ENCODE data around the gene GPRIN2. TPM values are rescaled to one million over a fixed set of nuclear protein-coding genes. Genes with fewer than 3 reads are reported as not detected.
"Not testable (repeated sequence)": the region's sequence is repeated elsewhere in the genome, so short reads cannot be mapped to it uniquely, and the experiment has no call there.

GPRIN2 gene
- total RNA-seq, 6 experiments from 2014 or later: 0.19 to 0.84 (median 0.32) TPM

GRCh38 chr10:46570655-46571054, 14.2 kb upstream of the GPRIN2 start:
- ATAC-seq; H3K9me3 ChIP-seq; intact Hi-C loops (cut with DNase I); H3K36me3 ChIP-seq; H3K4me3 ChIP-seq; DNase-seq; H3K27me3 ChIP-seq; H3K4me1 ChIP-seq; H3K27ac ChIP-seq: not testable (repeated sequence)
- WGBS (ENCODE audit: insufficient coverage, low coverage, low lambda C conversion rate, missing lambda C conversion rate): no CpG with 5 or more reads among the region's 2 CpGs

DNA sequence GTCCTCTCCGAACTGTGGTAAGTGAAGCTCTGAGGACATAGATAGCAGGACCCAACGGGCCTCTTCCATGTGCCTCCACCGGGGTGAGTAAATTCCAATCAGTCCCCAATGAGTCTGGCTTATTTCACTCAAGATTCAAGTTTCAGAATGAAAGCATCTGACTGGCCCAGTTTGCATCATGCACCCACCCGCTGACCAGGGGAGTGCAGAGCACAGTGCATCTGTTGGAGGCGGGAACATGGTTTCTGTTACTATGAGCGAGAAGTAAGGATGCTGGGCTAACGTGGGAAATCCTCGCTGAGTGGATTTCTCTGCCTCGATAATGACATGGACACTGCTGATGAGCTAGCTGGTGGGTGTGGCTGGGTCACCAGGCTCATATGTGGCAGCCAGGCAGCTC, 10.7 kb upstream of the GPRIN2 start:
- H3K36me3 ChIP-seq; intact Hi-C loops (cut with DNase I); H3K4me3 ChIP-seq; H3K9me3 ChIP-seq; H3K4me1 ChIP-seq; ATAC-seq; H3K27me3 ChIP-seq; H3K27ac ChIP-seq: not testable (repeated sequence)
- WGBS (ENCODE audit: insufficient coverage, low coverage, low lambda C conversion rate, missing lambda C conversion rate): no CpG with 5 or more reads among the region's 9 CpGs
- peak in 1 of 3 donors; percentile 10 for DNase-seq

DNA sequence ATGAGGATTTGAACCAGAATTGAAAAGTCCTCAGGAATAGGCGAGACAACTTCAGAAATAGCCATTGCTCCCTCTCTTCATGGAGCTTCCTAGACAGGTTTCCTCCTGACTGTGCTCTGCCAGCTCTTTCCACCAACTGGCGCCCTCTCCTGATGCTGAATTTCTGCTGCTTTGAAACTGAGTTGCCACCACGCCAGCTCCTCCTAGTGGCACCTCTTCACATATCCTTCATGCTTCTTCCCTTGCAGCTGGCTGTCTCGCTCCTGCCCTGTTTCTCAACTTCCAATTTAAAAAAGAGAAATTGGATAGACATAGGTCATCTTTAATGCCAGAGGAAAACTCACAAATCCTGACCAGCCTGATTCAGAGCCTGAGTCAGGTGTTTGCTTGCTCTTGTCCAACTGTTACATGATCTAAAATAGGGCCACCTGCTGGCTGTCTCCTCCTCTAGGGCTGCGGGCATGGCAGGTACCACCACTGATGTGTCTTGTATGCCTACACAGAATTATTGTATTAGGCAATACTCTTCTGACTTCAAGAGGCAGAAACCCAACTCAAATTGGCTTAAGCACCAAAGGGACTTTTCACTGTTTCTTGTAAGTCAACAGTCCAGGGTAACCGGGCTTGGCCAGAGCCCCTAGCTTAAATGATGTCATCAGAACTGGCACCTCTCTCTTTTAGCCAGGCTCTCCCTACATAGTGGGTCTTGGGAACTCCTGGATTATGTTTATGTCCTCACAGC, 9.3 kb upstream of the GPRIN2 start:
- H3K36me3 ChIP-seq; intact Hi-C loops (cut with DNase I); H3K9me3 ChIP-seq; H3K4me3 ChIP-seq; H3K4me1 ChIP-seq; H3K27ac ChIP-seq; H3K27me3 ChIP-seq: not testable (repeated sequence)
- peak; percentile 53 to 65 (median 62) for TF ChIP-seq CTCF (IDR thresholded peaks at IDR 0.05)
- WGBS (ENCODE audit: insufficient coverage, low coverage, low lambda C conversion rate, missing lambda C conversion rate): 4% methylated on average over 3 of the region's 6 CpGs
- DNase-seq: peak; percentile 57 to 79 (median 62)
- peak; percentile 93 to 99 (median 98) for ATAC-seq

GRCh38 chr10:46560952-46561351, 4.5 kb upstream of the GPRIN2 start:
- no peak overlapping the region for H3K27ac ChIP-seq
- ATAC-seq: no peak
- peaks cover 4 to 11% of the 10 kb centered on the region in 2 donors for H3K27me3 ChIP-seq
- peak in 1 of 3 donors; percentile 5 for DNase-seq
- intact Hi-C loops (cut with DNase I): no loop called here
- H3K4me3 ChIP-seq: no peak overlapping the region
- TF ChIP-seq POLR2A (IDR thresholded peaks at IDR 0.05): no peak
- TF ChIP-seq CTCF (IDR thresholded peaks at IDR 0.05): no peak
- H3K4me1 ChIP-seq: peaks cover 0 to 10% (median 0%) of the 10 kb centered on the region in 4 donors
- H3K36me3 ChIP-seq: no peaks in the 10 kb centered on the region
- H3K9me3 ChIP-seq: no peaks in the 10 kb centered on the region
- 88% methylated on average over 1 of the region's 1 CpG for WGBS (ENCODE audit: insufficient coverage, low coverage, low lambda C conversion rate, missing lambda C conversion rate)

DNA sequence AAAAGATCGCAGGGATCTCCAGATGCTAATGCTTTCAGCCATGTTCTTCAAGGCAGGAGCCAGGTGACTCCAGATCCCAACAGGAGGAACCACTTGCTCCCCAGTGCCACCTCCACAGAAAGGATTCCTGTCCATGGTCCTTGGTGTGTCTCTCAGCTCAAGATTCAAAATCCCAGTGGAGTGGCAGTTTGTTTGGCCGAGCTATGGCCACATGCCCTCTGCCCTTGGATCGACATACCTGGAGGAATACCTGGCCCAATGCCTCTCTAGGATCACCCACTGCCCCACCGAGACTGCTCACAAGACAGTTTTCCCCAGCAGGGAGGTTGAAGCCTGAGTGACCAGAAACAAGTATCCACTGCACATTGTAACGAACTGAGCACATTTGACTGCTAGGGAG, 3.9 kb upstream of the GPRIN2 start:
- Histone ChIP-seq H3K9me3 (no peaks in the 10 kb centered on the region), H3K27ac (no peak overlapping the region), H3K36me3 (no peaks in the 10 kb centered on the region), H3K4me1 (peaks cover 0 to 10% (median 0%) of the 10 kb centered on the region in 4 donors), H3K27me3 (peaks cover 7 to 17% of the 10 kb centered on the region in 2 donors), H3K4me3 (no peak overlapping the region)
- TF ChIP-seq POLR2A (IDR thresholded peaks at IDR 0.05) (no peak), CTCF (IDR thresholded peaks at IDR 0.05) (no peak)
- DNase-seq (peak in 1 of 3 donors; percentile 14), ATAC-seq (no peak)
- intact Hi-C loops (cut with DNase I): no loop called here
- 55% methylated on average over 5 of the region's 5 CpGs for WGBS (ENCODE audit: insufficient coverage, low coverage, low lambda C conversion rate, missing lambda C conversion rate)
